ENCODE results near the gene RNF8.

The RNF8 gene

GRCh38 chr6:37316071-37316470 lies 37.7 kb upstream of the RNF8 start:
- no peak for TF ChIP-seq CTCF (IDR thresholded peaks at IDR 0.05; ENCODE audit: control insufficient read depth, extremely low read depth, insufficient read depth)
- no peak for DNase-seq (ENCODE audit: low read depth)
- no peak overlapping the region for H3K4me3 ChIP-seq (ENCODE audit: low read depth, low read length)

- H3K4me3 ChIP-seq (ENCODE audit: low read depth, low read length): no peak overlapping the region
- DNase-seq (ENCODE audit: low read depth): no peak
- no peak for TF ChIP-seq CTCF (IDR thresholded peaks at IDR 0.05; ENCODE audit: control insufficient read depth, extremely low read depth, insufficient read depth)
These were observed 36.3 kb upstream of the RNF8 start for GRCh38 chr6:37317312-37318038.

- no peak for DNase-seq (ENCODE audit: low read depth)
- H3K4me3 ChIP-seq (ENCODE audit: low read depth, low read length): no peak overlapping the region
- TF ChIP-seq CTCF (IDR thresholded peaks at IDR 0.05; ENCODE audit: control insufficient read depth, extremely low read depth, insufficient read depth): no peak
These were observed 34.6 kb upstream of the RNF8 start for GRCh38 chr6:37319156-37319555.

GRCh38 chr6:37319856-37320480 lies 33.8 kb upstream of the RNF8 start:
- no peak overlapping the region for H3K4me3 ChIP-seq (ENCODE audit: low read depth, low read length)
- no peak for DNase-seq (ENCODE audit: low read depth)
- no peak for TF ChIP-seq CTCF (IDR thresholded peaks at IDR 0.05; ENCODE audit: control insufficient read depth, extremely low read depth, insufficient read depth)

- no peak overlapping the region for H3K4me3 ChIP-seq (ENCODE audit: low read depth, low read length)
- no peak for DNase-seq (ENCODE audit: low read depth)
- TF ChIP-seq CTCF (IDR thresholded peaks at IDR 0.05; ENCODE audit: control insufficient read depth, extremely low read depth, insufficient read depth): no peak
These were observed 33.1 kb upstream of the RNF8 start for GRCh38 chr6:37320646-37321045.

- TF ChIP-seq CTCF (IDR thresholded peaks at IDR 0.05; ENCODE audit: control insufficient read depth, extremely low read depth, insufficient read depth): no peak
- DNase-seq (ENCODE audit: low read depth): no peak
- no peak overlapping the region for H3K4me3 ChIP-seq (ENCODE audit: low read depth, low read length)
These were observed 32.7 kb upstream of the RNF8 start for GRCh38 chr6:37321101-37321500.
